HepG2 (cell line): ENCODE measurements around the gene NEK11. TPM values are rescaled to one million over a fixed set of nuclear protein-coding genes. Genes with fewer than 3 reads are reported as not detected.
A peak's percentile ranks its signal among the peaks of the same experiment; 100 is the strongest.

Experiments used
- ATAD3A ChIP-seq: sonication (generic); formaldehyde crosslinking; IDR thresholded peaks from 2 replicates; pipeline ENCODE4 v1.4.0; 2020; ENCODE audit warnings: missing genetic modification reagents
- ATF7-NPFF ChIP-seq: sonication (generic); formaldehyde crosslinking; IDR thresholded peaks from 2 replicates; pipeline ENCODE4 v1.8.1; 2023; ENCODE audit warnings: mild to moderate bottlenecking, low read depth, missing genetic modification reagents, moderate library complexity
- CENPBD1 ChIP-seq: sonication (generic); formaldehyde crosslinking; IDR thresholded peaks from 2 replicates; pipeline ENCODE4 v1.8.0; 2022; ENCODE audit warnings: missing genetic modification reagents, low read depth, mild to moderate bottlenecking, borderline replicate concordance
- DNMT1 ChIP-seq: sonication (generic); formaldehyde crosslinking; IDR thresholded peaks from 2 replicates; pipeline ENCODE4 v1.5.1; 2020; ENCODE audit warnings: mild to moderate bottlenecking, missing genetic modification reagents
- FOXM1 ChIP-seq: sonication (generic); formaldehyde crosslinking; IDR thresholded peaks from 2 replicates; pipeline ENCODE4 v1.5.0; 2020; ENCODE audit warnings: missing genetic modification reagents
- NCOA2 ChIP-seq: sonication (generic); formaldehyde crosslinking; IDR thresholded peaks from 2 replicates; pipeline ENCODE4 v1.8.0; 2022; ENCODE audit warnings: inconsistent platforms
- NCOR1 ChIP-seq: fragments of 200-600 bp; sonication (generic); IDR thresholded peaks from 2 replicates; pipeline ENCODE4 v1.7.0; 2017; ENCODE audit warnings: antibody characterized with exemption, low read length, borderline replicate concordance
- NR2C2 ChIP-seq: sonication (generic); formaldehyde crosslinking; IDR thresholded peaks from 2 replicates; pipeline ENCODE4 v1.4.0; 2020; ENCODE audit warnings: missing genetic modification reagents, mild to moderate bottlenecking, moderate library complexity, borderline replicate concordance
- RFX3 ChIP-seq: IDR thresholded peaks from 2 replicates; pipeline ENCODE4 v1.6.1; 2016; ENCODE audit warnings: missing biosample characterization, missing genetic modification reagents
- SALL2 ChIP-seq: sonication (generic); formaldehyde crosslinking; IDR thresholded peaks from 2 replicates; pipeline ENCODE4 v1.8.1; 2023; ENCODE audit warnings: mild to moderate bottlenecking, missing genetic modification reagents, inconsistent platforms
- SOX13 ChIP-seq, 3 experiments: fragments of 450-650 bp in 1 of 3; sonication (generic) in 1 of 3; formaldehyde crosslinking in 1 of 3; IDR thresholded peaks in 2 of 3; conservative IDR thresholded peaks in 1 of 3; 2 replicates each; pipeline versions ENCODE4 v1.5.0 to v1.6.1; 2016 to 2020; ENCODE audit warnings: antibody characterized with exemption in 1 of 3, mild to moderate bottlenecking in 1 of 3, missing compliant biosample characterization in 1 of 3, missing genetic modification reagents in 1 of 3, moderate library complexity in 1 of 3
- SRY ChIP-seq: sonication (generic); formaldehyde crosslinking; IDR thresholded peaks from 2 replicates; pipeline ENCODE4 v1.8.0; 2022; ENCODE audit warnings: mild to moderate bottlenecking, missing genetic modification reagents
- ZNF3 ChIP-seq: IDR thresholded peaks from 2 replicates; pipeline ENCODE4 v1.7.0; 2017; ENCODE audit warnings: inconsistent platforms
- ZNF512B ChIP-seq: sonication (generic); formaldehyde crosslinking; IDR thresholded peaks from 2 replicates; pipeline ENCODE4 v1.5.1; 2020; ENCODE audit warnings: missing genetic modification reagents, mild to moderate bottlenecking, borderline replicate concordance
- ZNF614 ChIP-seq: IDR thresholded peaks from 2 replicates; pipeline ENCODE4 v1.6.1; 2018; ENCODE audit warnings: missing biosample characterization, missing genetic modification reagents, inconsistent platforms, borderline replicate concordance
- ZNF616 ChIP-seq: sonication (generic); formaldehyde crosslinking; IDR thresholded peaks from 2 replicates; pipeline ENCODE4 v1.5.0; 2020; ENCODE audit warnings: low read depth, mild to moderate bottlenecking, missing genetic modification reagents
- ZNF674 ChIP-seq: sonication (generic); formaldehyde crosslinking; IDR thresholded peaks from 2 replicates; pipeline ENCODE4 v1.5.0; 2020; ENCODE audit warnings: low read depth, mild to moderate bottlenecking, missing genetic modification reagents
- polyA plus RNA-seq, 8 experiments: library from polyadenylated mRNA; depleted of rRNA in 3 of 8; stranded (reverse) in 7 of 8; unstranded in 1 of 8; fragments of >200 nt; fragmentation: Illumina TruSeq in 4 of 8; extraction: Trizol in 4 of 8; gene quantifications; 2 replicates each; pipeline versions ENCODE4 v1.2.1 to v1.2.3, GENCODE V29; 2011 to 2016; ENCODE audit warnings: low read depth in 4 of 8, missing spikeins in 1 of 8, mixed read lengths in 1 of 8; ENCODE audit not compliant: insufficient read depth in 1 of 8
- total RNA-seq, 5 experiments: library from RNA; depleted of rRNA; stranded (reverse); fragments of >200 nt; fragmentation: Illumina TruSeq; extraction: Trizol; gene quantifications; 2 replicates each; pipeline ENCODE4 v1.2.3, GENCODE V29; 2016; ENCODE audit warnings: low read depth in 1 of 5
- TF ChIP-seq, protein P1 (sequence below): sonication (generic); formaldehyde crosslinking; IDR thresholded peaks from 2 replicates; pipeline ENCODE4 v1.4.0; 2020; ENCODE audit warnings: missing genetic modification reagents
- TF ChIP-seq, protein P2 (sequence below): sonication (generic); formaldehyde crosslinking; IDR thresholded peaks from 2 replicates; pipeline ENCODE4 v1.4.0; 2020; ENCODE audit warnings: mild to moderate bottlenecking, missing genetic modification reagents

The NEK11 gene
- total and polyA plus RNA-seq, 2 of the 13 experiments (the other 11 are each of a cell fraction or from before 2014, with no cell fraction given): 0.95 to 2.2 TPM

DNA sequence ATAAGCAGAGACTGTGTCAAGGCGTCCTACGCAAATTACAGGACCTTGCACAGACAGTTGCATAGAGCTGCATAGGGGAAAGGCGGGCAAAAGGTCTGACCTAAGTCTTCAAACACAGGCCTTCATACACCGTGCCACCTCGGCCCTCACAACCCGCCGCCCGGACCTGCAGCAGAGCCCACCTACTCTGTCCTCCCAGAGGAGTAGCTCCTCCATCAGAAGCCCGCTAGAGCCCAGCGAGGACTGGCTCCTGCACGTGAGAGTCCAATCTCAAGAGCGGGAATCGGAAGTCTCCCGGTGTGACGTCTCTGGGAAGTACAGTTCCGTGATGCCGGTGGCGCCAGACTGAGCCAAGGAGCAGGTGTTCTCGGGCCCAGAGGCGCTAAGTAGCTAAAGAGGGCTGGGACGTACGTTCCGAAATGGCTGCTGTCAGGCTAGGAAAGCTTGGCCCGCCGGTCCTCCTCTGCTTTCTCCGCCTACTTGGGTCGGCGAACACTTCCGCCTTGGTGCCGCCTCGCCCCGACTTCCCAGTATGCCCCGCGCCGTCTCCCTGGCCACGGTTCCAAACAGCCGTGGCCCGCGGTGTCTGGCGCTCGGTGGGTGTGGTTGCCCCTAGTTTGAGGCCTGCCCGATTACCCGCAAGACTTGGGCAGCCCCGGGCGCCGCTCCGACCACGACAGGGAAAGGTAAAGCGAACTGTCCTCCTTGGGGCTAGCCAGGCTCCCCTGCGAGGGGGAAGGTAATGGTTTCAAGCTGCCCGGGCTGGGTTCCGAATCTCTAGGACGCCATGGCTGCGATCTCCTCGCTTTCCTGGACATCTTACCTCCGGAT, at the start of gene NEK11, which contains the start of gene ASTE1 (continued):
- TF ChIP-seq RFX3: peak; percentile 90
- no peak for TF ChIP-seq ZNF674 (CRISPR knock-in tag)
- TF ChIP-seq, protein P1, sequence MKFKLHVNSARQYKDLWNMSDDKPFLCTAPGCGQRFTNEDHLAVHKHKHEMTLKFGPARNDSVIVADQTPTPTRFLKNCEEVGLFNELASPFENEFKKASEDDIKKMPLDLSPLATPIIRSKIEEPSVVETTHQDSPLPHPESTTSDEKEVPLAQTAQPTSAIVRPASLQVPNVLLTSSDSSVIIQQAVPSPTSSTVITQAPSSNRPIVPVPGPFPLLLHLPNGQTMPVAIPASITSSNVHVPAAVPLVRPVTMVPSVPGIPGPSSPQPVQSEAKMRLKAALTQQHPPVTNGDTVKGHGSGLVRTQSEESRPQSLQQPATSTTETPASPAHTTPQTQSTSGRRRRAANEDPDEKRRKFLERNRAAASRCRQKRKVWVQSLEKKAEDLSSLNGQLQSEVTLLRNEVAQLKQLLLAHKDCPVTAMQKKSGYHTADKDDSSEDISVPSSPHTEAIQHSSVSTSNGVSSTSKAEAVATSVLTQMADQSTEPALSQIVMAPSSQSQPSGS: peak; percentile 43; the same call in 1 of the 2 replicates
- peak; percentile 76 for TF ChIP-seq ATF7-NPFF (CRISPR knock-in tag)
- peak; percentile 64; the same call in 1 of the 2 replicates for TF ChIP-seq SALL2
- TF ChIP-seq SOX13 (IDR thresholded peaks at IDR 0.05): no peak
- TF ChIP-seq SOX13 (CRISPR knock-in tag; conservative IDR thresholded peaks at IDR 0.05 in 1 of 2, IDR thresholded peaks at IDR 0.05 in 1 of 2): no peak; a peak in 1 of 4 replicates
- TF ChIP-seq NCOR1: no peak
- TF ChIP-seq DNMT1 (CRISPR knock-in tag): no peak
- no peak for TF ChIP-seq ZNF512B (CRISPR knock-in tag)
- no peak for TF ChIP-seq ZNF3 (CRISPR knock-in tag)
- TF ChIP-seq NCOA2 (CRISPR knock-in tag): no peak
- TF ChIP-seq FOXM1 (CRISPR knock-in tag): no peak
- TF ChIP-seq ATAD3A (CRISPR knock-in tag): no peak
- TF ChIP-seq ZNF614 (CRISPR knock-in tag): peak; percentile 49; the same call in 1 of the 2 replicates
- TF ChIP-seq, protein P2, sequence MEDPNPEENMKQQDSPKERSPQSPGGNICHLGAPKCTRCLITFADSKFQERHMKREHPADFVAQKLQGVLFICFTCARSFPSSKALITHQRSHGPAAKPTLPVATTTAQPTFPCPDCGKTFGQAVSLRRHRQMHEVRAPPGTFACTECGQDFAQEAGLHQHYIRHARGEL (CRISPR knock-in tag): no peak
- TF ChIP-seq CENPBD1 (CRISPR knock-in tag): no peak
- peak; percentile 85 for TF ChIP-seq NR2C2 (CRISPR knock-in tag)
- peak; percentile 81 for TF ChIP-seq ZNF616
- peak; percentile 58; the same call in 1 of the 2 replicates for TF ChIP-seq SRY
